Measurements from ENCODE around the gene MCHR2. TPM values are rescaled to one million over a fixed set of nuclear protein-coding genes. Genes with fewer than 3 reads are reported as not detected.

Gene MCHR2
- total RNA-seq, 1 donor = not detected

DNA sequence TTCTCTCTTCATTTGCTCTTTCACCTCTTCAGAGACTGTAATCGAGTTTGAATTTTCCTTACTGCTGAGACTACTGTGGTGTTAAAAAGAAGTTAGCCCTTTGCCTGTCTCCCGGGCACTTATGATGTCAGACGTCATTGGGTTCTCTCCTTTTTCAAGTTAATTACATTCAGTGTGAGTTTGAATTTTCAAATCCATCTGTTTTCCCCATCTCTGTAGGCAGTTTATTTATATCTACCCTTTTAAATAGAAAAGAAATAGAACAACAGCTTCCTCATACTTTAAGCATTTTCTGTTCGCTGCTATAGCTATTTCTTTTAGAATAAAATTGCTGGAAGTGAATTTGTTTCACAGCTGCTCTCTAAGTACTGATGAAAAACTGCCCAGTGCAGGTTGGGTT is 81.4 kb downstream of the MCHR2 start:
- Histone ChIP-seq H3K4me3 (ENCODE audit: insufficient read depth, low read length) (no peak overlapping the region), H3K4me2 (ENCODE audit: insufficient read depth, low read length) (no peak overlapping the region), H3K4me1 (ENCODE audit: insufficient read depth, low read length) (no peaks in the 10 kb centered on the region), H3K79me2 (ENCODE audit: insufficient read depth, low read length) (no peaks in the 10 kb centered on the region), H3K36me3 (ENCODE audit: insufficient read depth, low read length) (no peaks in the 10 kb centered on the region), H4K20me1 (ENCODE audit: insufficient read depth, low read length) (no peaks in the 10 kb centered on the region), H3K9me3 (ENCODE audit: low read depth, low read length) (no peaks in the 10 kb centered on the region), H2AFZ (ENCODE audit: low read length) (peak overlapping the region; percentile 43), H3K27me3 (ENCODE audit: insufficient read depth, low read length) (peaks cover 8% of the 10 kb centered on the region), H3K27ac (ENCODE audit: low read depth, low read length) (no peak overlapping the region)
- no peak for DNase-seq (ENCODE audit: insufficient read length, low spot score, missing footprints)
- TF ChIP-seq, protein P1, sequence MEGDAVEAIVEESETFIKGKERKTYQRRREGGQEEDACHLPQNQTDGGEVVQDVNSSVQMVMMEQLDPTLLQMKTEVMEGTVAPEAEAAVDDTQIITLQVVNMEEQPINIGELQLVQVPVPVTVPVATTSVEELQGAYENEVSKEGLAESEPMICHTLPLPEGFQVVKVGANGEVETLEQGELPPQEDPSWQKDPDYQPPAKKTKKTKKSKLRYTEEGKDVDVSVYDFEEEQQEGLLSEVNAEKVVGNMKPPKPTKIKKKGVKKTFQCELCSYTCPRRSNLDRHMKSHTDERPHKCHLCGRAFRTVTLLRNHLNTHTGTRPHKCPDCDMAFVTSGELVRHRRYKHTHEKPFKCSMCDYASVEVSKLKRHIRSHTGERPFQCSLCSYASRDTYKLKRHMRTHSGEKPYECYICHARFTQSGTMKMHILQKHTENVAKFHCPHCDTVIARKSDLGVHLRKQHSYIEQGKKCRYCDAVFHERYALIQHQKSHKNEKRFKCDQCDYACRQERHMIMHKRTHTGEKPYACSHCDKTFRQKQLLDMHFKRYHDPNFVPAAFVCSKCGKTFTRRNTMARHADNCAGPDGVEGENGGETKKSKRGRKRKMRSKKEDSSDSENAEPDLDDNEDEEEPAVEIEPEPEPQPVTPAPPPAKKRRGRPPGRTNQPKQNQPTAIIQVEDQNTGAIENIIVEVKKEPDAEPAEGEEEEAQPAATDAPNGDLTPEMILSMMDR (IDR thresholded peaks at IDR 0.05; ENCODE audit: extremely low read depth, low read depth, low read length) = no peak

DNA sequence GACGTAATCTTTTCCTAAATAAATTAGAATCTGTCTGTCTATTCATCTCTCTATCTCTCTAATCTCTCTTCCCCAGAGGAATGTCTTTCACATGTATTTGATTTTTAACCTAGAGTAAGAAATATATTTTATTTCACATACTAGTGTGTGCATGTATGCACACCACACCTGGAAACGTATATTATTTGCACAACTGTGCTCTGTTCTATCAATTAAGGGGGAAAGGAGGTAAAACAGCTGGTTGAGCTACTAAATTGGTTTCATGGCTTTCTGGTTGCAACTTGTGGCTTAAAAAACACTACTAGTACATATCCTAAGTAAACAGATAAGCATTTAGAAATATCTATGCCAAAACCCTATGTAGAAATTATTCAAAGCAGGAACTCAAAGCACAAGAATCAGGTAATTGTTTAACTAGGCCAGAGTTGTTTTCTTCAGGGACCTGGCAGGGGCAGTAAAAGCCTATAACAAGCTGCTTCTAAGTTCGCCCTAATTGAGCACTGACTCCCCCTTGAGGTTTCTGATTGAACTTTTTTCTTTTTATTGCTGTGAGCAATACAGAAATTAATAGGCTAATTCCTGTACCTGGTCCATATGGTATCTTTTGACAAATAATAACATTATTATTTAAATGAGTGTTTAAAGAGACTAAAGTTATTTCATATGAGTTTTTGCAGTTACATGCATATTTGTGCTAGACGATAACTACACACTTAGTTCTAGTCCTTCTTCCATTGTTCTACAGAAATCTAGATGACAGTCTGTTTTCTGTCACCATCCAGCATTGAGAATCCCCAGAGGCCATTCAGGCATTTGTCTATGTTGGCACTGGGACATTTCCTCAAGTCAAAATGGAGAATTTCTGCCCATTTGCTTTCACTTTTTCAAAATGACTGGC is 88.6 kb downstream of the MCHR2 start:
- TF ChIP-seq, protein P1 (IDR thresholded peaks at IDR 0.05; ENCODE audit: extremely low read depth, low read depth, low read length) = peak; percentile 69
- Histone ChIP-seq H3K27me3 (ENCODE audit: insufficient read depth, low read length) (peaks cover 14% of the 10 kb centered on the region), H3K9me3 (ENCODE audit: low read depth, low read length) (no peaks in the 10 kb centered on the region), H3K27ac (ENCODE audit: low read depth, low read length) (no peak overlapping the region), H3K79me2 (ENCODE audit: insufficient read depth, low read length) (no peaks in the 10 kb centered on the region), H3K4me3 (ENCODE audit: insufficient read depth, low read length) (no peak overlapping the region), H3K4me1 (ENCODE audit: insufficient read depth, low read length) (no peaks in the 10 kb centered on the region), H3K36me3 (ENCODE audit: insufficient read depth, low read length) (no peaks in the 10 kb centered on the region), H3K4me2 (ENCODE audit: insufficient read depth, low read length) (no peak overlapping the region), H4K20me1 (ENCODE audit: insufficient read depth, low read length) (no peaks in the 10 kb centered on the region), H2AFZ (ENCODE audit: low read length) (no peak overlapping the region)
- DNase-seq (ENCODE audit: insufficient read length, low spot score, missing footprints) = peak; percentile 38

DNA sequence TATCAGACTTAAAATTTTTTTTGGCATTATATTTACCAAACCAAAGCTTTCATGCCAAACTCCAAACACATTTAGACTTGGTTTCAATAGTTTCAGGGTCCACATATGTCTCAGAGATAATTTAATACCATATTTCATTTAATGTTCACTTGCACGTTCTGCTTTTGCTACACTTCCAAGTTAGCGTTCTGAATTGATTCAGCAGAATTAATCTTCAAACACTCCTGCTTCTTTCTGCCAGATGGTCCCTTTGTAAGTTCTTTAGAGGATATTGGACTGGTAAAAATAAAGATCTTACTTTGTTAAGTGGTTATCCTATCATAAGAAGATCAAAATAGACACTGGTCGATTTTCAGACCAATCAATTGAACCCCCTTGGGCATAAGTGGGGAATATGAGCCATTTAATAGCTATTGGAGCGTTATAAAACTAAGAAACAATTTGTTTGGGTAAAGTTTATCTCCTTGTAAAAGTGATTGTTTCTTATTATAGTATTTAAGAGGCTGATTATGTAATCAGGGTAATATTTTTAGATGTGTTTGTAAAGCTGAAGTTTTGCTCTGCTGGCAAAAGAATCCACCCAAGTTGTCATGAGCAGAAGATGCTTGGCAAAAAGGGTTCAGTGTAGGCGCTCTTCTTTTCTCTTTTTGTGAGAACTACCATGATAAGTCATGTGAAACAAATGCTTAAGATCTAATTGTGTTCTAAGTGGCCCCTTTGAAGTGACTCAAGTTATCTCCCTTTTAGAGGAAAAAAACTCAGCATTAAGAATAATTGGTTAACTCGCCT is 92.2 kb downstream of the MCHR2 start:
- Histone ChIP-seq H3K27me3 (ENCODE audit: insufficient read depth, low read length) (peaks cover 6% of the 10 kb centered on the region), H3K79me2 (ENCODE audit: insufficient read depth, low read length) (no peaks in the 10 kb centered on the region), H3K27ac (ENCODE audit: low read depth, low read length) (no peak overlapping the region), H4K20me1 (ENCODE audit: insufficient read depth, low read length) (no peaks in the 10 kb centered on the region), H3K9me3 (ENCODE audit: low read depth, low read length) (no peaks in the 10 kb centered on the region), H3K4me1 (ENCODE audit: insufficient read depth, low read length) (no peaks in the 10 kb centered on the region), H3K36me3 (ENCODE audit: insufficient read depth, low read length) (no peaks in the 10 kb centered on the region), H2AFZ (ENCODE audit: low read length) (no peak overlapping the region), H3K4me2 (ENCODE audit: insufficient read depth, low read length) (no peak overlapping the region), H3K4me3 (ENCODE audit: insufficient read depth, low read length) (no peak overlapping the region)
- no peak for DNase-seq (ENCODE audit: insufficient read length, low spot score, missing footprints)
- TF ChIP-seq, protein P1 (IDR thresholded peaks at IDR 0.05; ENCODE audit: extremely low read depth, low read depth, low read length) = no peak

DNA sequence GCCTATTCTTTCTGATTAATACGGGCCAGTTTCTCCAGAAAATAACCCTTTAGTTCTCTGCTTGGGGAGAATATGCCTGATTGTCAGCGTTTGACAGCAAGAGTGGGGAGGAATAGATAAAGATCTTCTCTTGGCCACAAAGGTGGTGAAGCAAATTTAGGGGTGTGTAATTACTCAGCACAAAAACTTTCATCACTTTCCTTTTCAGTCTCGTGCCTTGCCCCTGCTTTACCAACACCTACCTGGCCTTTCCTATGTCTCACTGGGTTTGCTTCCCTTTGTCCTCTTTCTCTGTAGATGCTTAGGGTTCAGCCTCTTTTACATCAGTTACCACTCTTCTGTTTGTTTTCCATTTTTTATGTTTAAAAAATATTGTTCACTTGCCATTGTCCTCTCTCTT is 99.2 kb downstream of the MCHR2 start:
- H3K36me3 ChIP-seq (ENCODE audit: insufficient read depth, low read length) = no peaks in the 10 kb centered on the region
- no peaks in the 10 kb centered on the region for H3K9me3 ChIP-seq (ENCODE audit: low read depth, low read length)
- H2AFZ ChIP-seq (ENCODE audit: low read length) = no peak overlapping the region
- no peak for DNase-seq (ENCODE audit: insufficient read length, low spot score, missing footprints)
- no peaks in the 10 kb centered on the region for H3K27me3 ChIP-seq (ENCODE audit: insufficient read depth, low read length)
- no peak overlapping the region for H3K4me3 ChIP-seq (ENCODE audit: insufficient read depth, low read length)
- H3K4me1 ChIP-seq (ENCODE audit: insufficient read depth, low read length) = no peaks in the 10 kb centered on the region
- no peak overlapping the region for H3K27ac ChIP-seq (ENCODE audit: low read depth, low read length)
- no peak overlapping the region for H3K4me2 ChIP-seq (ENCODE audit: insufficient read depth, low read length)
- no peaks in the 10 kb centered on the region for H3K79me2 ChIP-seq (ENCODE audit: insufficient read depth, low read length)
- H4K20me1 ChIP-seq (ENCODE audit: insufficient read depth, low read length) = no peaks in the 10 kb centered on the region
- TF ChIP-seq, protein P1 (IDR thresholded peaks at IDR 0.05; ENCODE audit: extremely low read depth, low read depth, low read length) = no peak

Data from osteoblast (primary cell).